ENCODE results near the gene NCOA4. TPM values are rescaled to one million over a fixed set of nuclear protein-coding genes. Genes with fewer than 3 reads are reported as not detected.

NCOA4 gene
- total RNA-seq, 4 donors from 2014 or later: 88.8 to 223 (median 110) TPM

Small RNA genes within 50 kb of the gene (small RNA-seq; reads per million reads assigned to genes)
- not detected for gene SNORA74C-1

Other genes starting within 250 kb of the NCOA4 start
- gene AGAP4, start 183.1 kb downstream of the NCOA4 start, total RNA-seq: 10 to 100 TPM in 3 of 4 donors, 1 to 10 TPM in 1; 1.8 to 36.7 (median 22.0) TPM
- 10 to 100 TPM; 33.1 to 61.0 (median 47.8) TPM for gene TIMM23, start 58.1 kb downstream of the NCOA4 start, total RNA-seq
- gene MSMB, start 15.6 kb upstream of the NCOA4 start, total RNA-seq: not detected